Measurements from ENCODE around the gene TNFSF4. TPM values are rescaled to one million over a fixed set of nuclear protein-coding genes. Genes with fewer than 3 reads are reported as not detected.

The TNFSF4 gene
- polyA plus RNA-seq, 1 donor (not counting 4 experiments of a cell fraction or from before 2014, with no cell fraction given): 1.2 TPM

- Histone ChIP-seq H2AFZ (ENCODE audit: control insufficient read depth, low read length) (no peak overlapping the region), H3K27ac (ENCODE audit: control insufficient read depth, insufficient read depth, low read length) (no peak overlapping the region), H3K27me3 (ENCODE audit: control insufficient read depth, extremely low read depth, insufficient read depth, low read length) (no peaks in the 10 kb centered on the region), H3K9ac (ENCODE audit: control insufficient read depth, extremely low read depth, insufficient read depth, low read length) (no peak overlapping the region), H3K9me1 (ENCODE audit: control insufficient read depth, extremely low read depth, insufficient read depth, low read length) (no peaks in the 10 kb centered on the region), H3K79me2 (ENCODE audit: control insufficient read depth, insufficient read depth, low read length) (no peaks in the 10 kb centered on the region), H3K4me3 (ENCODE audit: control insufficient read depth in 2 of 3, extremely low read depth in 1 of 3, insufficient read depth in 2 of 3, low read depth in 1 of 3, low read length in 3 of 3) (no peak overlapping the region), H4K20me1 (ENCODE audit: control insufficient read depth, extremely low read depth, insufficient read depth, low read length) (no peaks in the 10 kb centered on the region), H3K4me1 (ENCODE audit: control insufficient read depth, extremely low read depth, insufficient read depth, low read length) (peaks cover 5% of the 10 kb centered on the region), H3K4me2 (ENCODE audit: control insufficient read depth, extremely low read depth, insufficient read depth, low read depth, low read length) (no peak overlapping the region), H3K9me3 (ENCODE audit: control insufficient read depth, low read depth, low read length) (no peaks in the 10 kb centered on the region), H3K36me3 (ENCODE audit: control insufficient read depth in 2 of 2, extremely low read depth in 1 of 2, insufficient read depth in 2 of 2, low read length in 2 of 2) (no peaks in the 10 kb centered on the region)
- FAIRE-seq (no peak), DNase-seq (ENCODE audit: low read depth, low spot score) (no peak)
- dilution Hi-C loops (cut with MboI; ENCODE audit: extremely low pct_ligation_motif_present, low sequenced_read_pairs): no loop called here
- TF ChIP-seq, protein P1, sequence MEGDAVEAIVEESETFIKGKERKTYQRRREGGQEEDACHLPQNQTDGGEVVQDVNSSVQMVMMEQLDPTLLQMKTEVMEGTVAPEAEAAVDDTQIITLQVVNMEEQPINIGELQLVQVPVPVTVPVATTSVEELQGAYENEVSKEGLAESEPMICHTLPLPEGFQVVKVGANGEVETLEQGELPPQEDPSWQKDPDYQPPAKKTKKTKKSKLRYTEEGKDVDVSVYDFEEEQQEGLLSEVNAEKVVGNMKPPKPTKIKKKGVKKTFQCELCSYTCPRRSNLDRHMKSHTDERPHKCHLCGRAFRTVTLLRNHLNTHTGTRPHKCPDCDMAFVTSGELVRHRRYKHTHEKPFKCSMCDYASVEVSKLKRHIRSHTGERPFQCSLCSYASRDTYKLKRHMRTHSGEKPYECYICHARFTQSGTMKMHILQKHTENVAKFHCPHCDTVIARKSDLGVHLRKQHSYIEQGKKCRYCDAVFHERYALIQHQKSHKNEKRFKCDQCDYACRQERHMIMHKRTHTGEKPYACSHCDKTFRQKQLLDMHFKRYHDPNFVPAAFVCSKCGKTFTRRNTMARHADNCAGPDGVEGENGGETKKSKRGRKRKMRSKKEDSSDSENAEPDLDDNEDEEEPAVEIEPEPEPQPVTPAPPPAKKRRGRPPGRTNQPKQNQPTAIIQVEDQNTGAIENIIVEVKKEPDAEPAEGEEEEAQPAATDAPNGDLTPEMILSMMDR (optimal IDR thresholded peaks at IDR 0.05 in 1 of 3, IDR thresholded peaks at IDR 0.05 in 1 of 3, conservative IDR thresholded peaks at IDR 0.05 in 1 of 3; ENCODE audit: extremely low read depth in 1 of 3, insufficient read depth in 2 of 3, low read length in 3 of 3): no peak
- no peak for TF ChIP-seq EZH2 (IDR thresholded peaks at IDR 0.05; ENCODE audit: low read length)
Measured at GRCh38 chr1:173212952-173213491, 5.9 kb upstream of the TNFSF4 start.

DNA sequence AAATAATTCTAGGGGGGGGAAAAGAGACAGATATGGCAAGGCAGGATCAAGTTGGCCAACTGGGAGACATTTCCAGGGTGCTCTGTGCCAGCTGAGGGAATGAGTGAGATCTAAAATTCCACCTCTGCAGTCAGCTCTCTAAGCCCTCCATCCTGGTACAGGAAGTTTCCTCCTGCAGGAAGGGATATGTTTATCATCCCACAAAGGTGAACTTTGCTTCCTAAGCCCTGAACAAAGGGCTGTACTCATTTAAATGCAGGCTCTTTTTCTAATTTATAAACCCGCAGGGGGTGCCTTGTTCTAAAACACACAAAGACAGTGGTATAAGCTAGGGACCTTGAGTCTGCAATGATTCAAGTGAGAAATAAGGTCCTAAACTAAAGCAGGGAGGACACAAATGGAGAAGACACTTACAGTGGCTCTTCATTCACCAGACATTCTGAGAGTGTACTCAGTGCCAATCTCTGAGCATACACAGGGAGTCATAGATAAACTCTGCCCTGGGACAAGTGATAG is 3.6 kb upstream of the TNFSF4 start:
- Histone ChIP-seq H3K27ac (ENCODE audit: control insufficient read depth, insufficient read depth, low read length) (no peak overlapping the region), H2AFZ (ENCODE audit: control insufficient read depth, low read length) (no peak overlapping the region), H4K20me1 (ENCODE audit: control insufficient read depth, extremely low read depth, insufficient read depth, low read length) (no peaks in the 10 kb centered on the region), H3K79me2 (ENCODE audit: control insufficient read depth, insufficient read depth, low read length) (no peaks in the 10 kb centered on the region), H3K9me3 (ENCODE audit: control insufficient read depth, low read depth, low read length) (no peaks in the 10 kb centered on the region), H3K27me3 (ENCODE audit: control insufficient read depth, extremely low read depth, insufficient read depth, low read length) (no peaks in the 10 kb centered on the region), H3K36me3 (ENCODE audit: control insufficient read depth in 2 of 2, extremely low read depth in 1 of 2, insufficient read depth in 2 of 2, low read length in 2 of 2) (no peaks in the 10 kb centered on the region), H3K4me2 (ENCODE audit: control insufficient read depth, extremely low read depth, insufficient read depth, low read depth, low read length) (no peak overlapping the region), H3K4me3 (ENCODE audit: control insufficient read depth in 2 of 3, extremely low read depth in 1 of 3, insufficient read depth in 2 of 3, low read depth in 1 of 3, low read length in 3 of 3) (no peak overlapping the region), H3K9me1 (ENCODE audit: control insufficient read depth, extremely low read depth, insufficient read depth, low read length) (no peaks in the 10 kb centered on the region), H3K4me1 (ENCODE audit: control insufficient read depth, extremely low read depth, insufficient read depth, low read length) (peaks cover 13% of the 10 kb centered on the region), H3K9ac (ENCODE audit: control insufficient read depth, extremely low read depth, insufficient read depth, low read length) (no peak overlapping the region)
- FAIRE-seq (no peak), DNase-seq (ENCODE audit: low read depth, low spot score) (no peak)
- dilution Hi-C loops (cut with MboI; ENCODE audit: extremely low pct_ligation_motif_present, low sequenced_read_pairs): no loop called here
- TF ChIP-seq EZH2 (IDR thresholded peaks at IDR 0.05; ENCODE audit: low read length): no peak
- TF ChIP-seq, protein P1 (optimal IDR thresholded peaks at IDR 0.05 in 1 of 3, IDR thresholded peaks at IDR 0.05 in 1 of 3, conservative IDR thresholded peaks at IDR 0.05 in 1 of 3; ENCODE audit: extremely low read depth in 1 of 3, insufficient read depth in 2 of 3, low read length in 3 of 3): no peak

All from keratinocyte (primary cell).